ENCODE measurements around the gene PODN. TPM values are rescaled to one million over a fixed set of nuclear protein-coding genes. Genes with fewer than 3 reads are reported as not detected.

The PODN gene
- total RNA-seq, 1 experiment from 2014 or later = 0.23 TPM

DNA sequence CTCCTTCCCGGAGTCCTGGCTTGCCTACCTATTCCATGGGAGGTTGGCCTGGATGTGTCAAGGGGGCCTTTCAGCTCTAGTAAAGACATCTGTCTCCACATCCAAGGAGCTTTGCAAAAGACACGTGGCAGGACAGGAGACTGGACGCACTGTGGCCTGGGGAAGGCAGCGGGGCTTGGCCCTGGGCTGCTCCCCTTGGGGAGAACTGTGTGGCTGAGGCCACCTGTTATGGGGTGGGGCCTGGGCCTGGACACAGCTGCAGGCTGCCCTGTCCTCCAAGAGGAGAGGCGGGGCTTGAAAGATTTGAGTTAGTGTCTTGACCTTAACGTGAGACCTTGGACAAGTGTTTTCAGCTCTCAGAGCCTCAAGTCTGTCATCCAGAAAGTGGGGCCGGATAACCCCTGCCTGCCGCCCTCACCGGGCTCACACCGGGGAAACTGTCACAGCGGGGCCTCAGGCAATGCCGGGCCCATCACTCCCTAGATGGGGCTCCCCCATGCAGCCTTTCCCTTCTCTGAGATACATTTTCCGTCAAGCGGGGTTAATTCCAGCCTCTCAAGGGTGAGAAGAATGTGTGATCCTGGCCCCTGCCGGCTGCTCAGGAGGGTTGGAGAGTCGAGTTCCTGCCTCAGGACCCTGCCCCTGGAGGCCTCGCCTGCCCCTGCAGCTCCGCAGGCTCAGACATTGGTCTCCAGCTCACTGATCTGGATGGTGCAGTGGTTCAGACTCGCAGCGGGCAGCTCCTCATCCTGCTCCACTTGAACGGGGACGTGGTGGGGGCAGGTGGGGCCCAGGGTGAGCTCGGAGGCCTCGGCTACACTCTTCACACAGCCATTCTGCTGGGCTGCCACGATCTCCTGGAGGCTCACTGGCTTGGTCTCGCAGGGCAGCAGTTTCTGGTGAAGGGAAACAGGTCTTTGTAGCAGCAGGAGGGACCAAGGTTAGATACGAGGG is 25.6 kb downstream of the PODN start:
- no peaks in the 10 kb centered on the region for H3K9me3 ChIP-seq (ENCODE audit: control insufficient read depth, insufficient read depth, low read depth, low read length)
- no peak overlapping the region for H3K4me3 ChIP-seq (ENCODE audit: low read depth in 2 of 2, low read length in 2 of 2)
- ChIA-PET CTCF (interaction anchor here (0.7 kb wide), 1 partner anchor 34 kb away, joined by 3 read pairs; no protein-coding TSS in a partner anchor), POLR2A (interaction anchor here (0.5 kb wide), 1 partner anchor 13 kb away, joined by 3 read pairs; no protein-coding TSS in a partner anchor)
- ATAC-seq (no peak), DNase-seq (ENCODE audit: low read depth, low spot score) (no peak)
- intact Hi-C loops (cut with micrococcal nuclease; ENCODE audit: unreplicated experiment) = no loop called here
- no peaks in the 10 kb centered on the region for H3K27me3 ChIP-seq (ENCODE audit: control insufficient read depth, insufficient read depth, low read length)
- H3K27ac ChIP-seq (ENCODE audit: low read length) = no peak overlapping the region
- in situ Hi-C loops (cut with HindIII; ENCODE audit: low pct_unique_long_range_greater_than_20kb, low sequenced_read_pairs) = no loop called here
- H3K36me3 ChIP-seq (ENCODE audit: control insufficient read depth, insufficient read depth, low read length) = no peaks in the 10 kb centered on the region
- H3K4me1 ChIP-seq (ENCODE audit: control insufficient read depth, insufficient read depth, low read length) = peaks cover 4% of the 10 kb centered on the region; the same call in 1 of the 2 replicates
- TF ChIP-seq SIN3A (IDR thresholded peaks at IDR 0.05; ENCODE audit: borderline replicate concordance, insufficient read depth, low read depth, low read length) = no peak
- TF ChIP-seq, protein P1, sequence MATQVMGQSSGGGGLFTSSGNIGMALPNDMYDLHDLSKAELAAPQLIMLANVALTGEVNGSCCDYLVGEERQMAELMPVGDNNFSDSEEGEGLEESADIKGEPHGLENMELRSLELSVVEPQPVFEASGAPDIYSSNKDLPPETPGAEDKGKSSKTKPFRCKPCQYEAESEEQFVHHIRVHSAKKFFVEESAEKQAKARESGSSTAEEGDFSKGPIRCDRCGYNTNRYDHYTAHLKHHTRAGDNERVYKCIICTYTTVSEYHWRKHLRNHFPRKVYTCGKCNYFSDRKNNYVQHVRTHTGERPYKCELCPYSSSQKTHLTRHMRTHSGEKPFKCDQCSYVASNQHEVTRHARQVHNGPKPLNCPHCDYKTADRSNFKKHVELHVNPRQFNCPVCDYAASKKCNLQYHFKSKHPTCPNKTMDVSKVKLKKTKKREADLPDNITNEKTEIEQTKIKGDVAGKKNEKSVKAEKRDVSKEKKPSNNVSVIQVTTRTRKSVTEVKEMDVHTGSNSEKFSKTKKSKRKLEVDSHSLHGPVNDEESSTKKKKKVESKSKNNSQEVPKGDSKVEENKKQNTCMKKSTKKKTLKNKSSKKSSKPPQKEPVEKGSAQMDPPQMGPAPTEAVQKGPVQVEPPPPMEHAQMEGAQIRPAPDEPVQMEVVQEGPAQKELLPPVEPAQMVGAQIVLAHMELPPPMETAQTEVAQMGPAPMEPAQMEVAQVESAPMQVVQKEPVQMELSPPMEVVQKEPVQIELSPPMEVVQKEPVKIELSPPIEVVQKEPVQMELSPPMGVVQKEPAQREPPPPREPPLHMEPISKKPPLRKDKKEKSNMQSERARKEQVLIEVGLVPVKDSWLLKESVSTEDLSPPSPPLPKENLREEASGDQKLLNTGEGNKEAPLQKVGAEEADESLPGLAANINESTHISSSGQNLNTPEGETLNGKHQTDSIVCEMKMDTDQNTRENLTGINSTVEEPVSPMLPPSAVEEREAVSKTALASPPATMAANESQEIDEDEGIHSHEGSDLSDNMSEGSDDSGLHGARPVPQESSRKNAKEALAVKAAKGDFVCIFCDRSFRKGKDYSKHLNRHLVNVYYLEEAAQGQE (IDR thresholded peaks at IDR 0.05; ENCODE audit: insufficient read depth in 1 of 2, low read depth in 2 of 2, low read length in 1 of 2) = no peak
- TF ChIP-seq, protein P2, sequence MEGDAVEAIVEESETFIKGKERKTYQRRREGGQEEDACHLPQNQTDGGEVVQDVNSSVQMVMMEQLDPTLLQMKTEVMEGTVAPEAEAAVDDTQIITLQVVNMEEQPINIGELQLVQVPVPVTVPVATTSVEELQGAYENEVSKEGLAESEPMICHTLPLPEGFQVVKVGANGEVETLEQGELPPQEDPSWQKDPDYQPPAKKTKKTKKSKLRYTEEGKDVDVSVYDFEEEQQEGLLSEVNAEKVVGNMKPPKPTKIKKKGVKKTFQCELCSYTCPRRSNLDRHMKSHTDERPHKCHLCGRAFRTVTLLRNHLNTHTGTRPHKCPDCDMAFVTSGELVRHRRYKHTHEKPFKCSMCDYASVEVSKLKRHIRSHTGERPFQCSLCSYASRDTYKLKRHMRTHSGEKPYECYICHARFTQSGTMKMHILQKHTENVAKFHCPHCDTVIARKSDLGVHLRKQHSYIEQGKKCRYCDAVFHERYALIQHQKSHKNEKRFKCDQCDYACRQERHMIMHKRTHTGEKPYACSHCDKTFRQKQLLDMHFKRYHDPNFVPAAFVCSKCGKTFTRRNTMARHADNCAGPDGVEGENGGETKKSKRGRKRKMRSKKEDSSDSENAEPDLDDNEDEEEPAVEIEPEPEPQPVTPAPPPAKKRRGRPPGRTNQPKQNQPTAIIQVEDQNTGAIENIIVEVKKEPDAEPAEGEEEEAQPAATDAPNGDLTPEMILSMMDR (IDR thresholded peaks at IDR 0.05) = no peak
- no peak for TF ChIP-seq TCF7L2 (IDR thresholded peaks at IDR 0.05; ENCODE audit: low read depth, low read length)
- TF ChIP-seq POLR2AphosphoS5 (IDR thresholded peaks at IDR 0.05; ENCODE audit: low read depth, low read length) = no peak
- BruUV-seq (replicated peaks) = no TSS peak

DNA sequence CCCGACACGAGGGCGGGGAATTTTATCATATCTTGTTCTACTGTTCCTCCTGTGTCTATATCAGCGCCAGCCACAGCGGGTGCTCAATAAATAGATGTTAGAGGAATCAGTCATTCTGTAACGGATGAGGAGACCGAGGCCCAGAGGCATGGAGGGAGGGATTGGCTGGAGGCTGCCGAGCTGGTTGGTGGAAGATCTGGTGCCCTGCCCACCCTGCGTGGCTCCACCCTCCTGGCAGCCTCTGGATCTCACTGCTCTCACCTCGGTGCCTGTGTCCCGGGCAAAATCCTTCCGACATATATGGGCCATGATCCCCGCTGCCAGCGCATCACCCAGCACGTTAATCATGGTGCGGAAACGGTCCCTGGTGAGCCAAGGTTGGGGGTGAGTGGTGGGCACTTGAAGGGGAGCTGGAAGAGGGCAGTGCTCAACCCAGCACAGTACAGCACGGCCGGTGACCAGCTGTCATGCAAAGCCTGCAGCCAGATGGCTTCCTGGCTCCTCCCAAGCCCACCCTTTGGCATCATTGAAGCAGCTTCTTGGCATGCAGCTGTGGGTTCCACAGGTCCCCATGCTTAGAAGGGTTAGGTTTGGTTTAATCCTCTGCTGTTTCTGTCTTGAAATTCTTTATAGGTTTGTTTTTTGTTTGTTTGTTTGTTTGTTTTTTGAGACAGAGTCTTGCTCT is 26.7 kb downstream of the PODN start:
- no peak for TF ChIP-seq POLR2AphosphoS5 (IDR thresholded peaks at IDR 0.05; ENCODE audit: low read depth, low read length)
- TF ChIP-seq, protein P1 (IDR thresholded peaks at IDR 0.05; ENCODE audit: insufficient read depth in 1 of 2, low read depth in 2 of 2, low read length in 1 of 2) = no peak
- no peak for TF ChIP-seq TCF7L2 (IDR thresholded peaks at IDR 0.05; ENCODE audit: low read depth, low read length)
- TF ChIP-seq, protein P2 (IDR thresholded peaks at IDR 0.05) = no peak
- no peak for TF ChIP-seq SIN3A (IDR thresholded peaks at IDR 0.05; ENCODE audit: borderline replicate concordance, insufficient read depth, low read depth, low read length)
- intact Hi-C loops (cut with micrococcal nuclease; ENCODE audit: unreplicated experiment) (no loop called here), in situ Hi-C loops (cut with HindIII; ENCODE audit: low pct_unique_long_range_greater_than_20kb, low sequenced_read_pairs) (no loop called here)
- H3K4me1 ChIP-seq (ENCODE audit: control insufficient read depth, insufficient read depth, low read length) = peaks cover 4% of the 10 kb centered on the region; the same call in 1 of the 2 replicates
- H3K4me3 ChIP-seq (ENCODE audit: low read depth in 2 of 2, low read length in 2 of 2) = no peak overlapping the region
- ATAC-seq (no peak), DNase-seq (ENCODE audit: low read depth, low spot score) (no peak)
- no peak overlapping the region for H3K27ac ChIP-seq (ENCODE audit: low read length)
- H3K27me3 ChIP-seq (ENCODE audit: control insufficient read depth, insufficient read depth, low read length) = no peaks in the 10 kb centered on the region
- H3K36me3 ChIP-seq (ENCODE audit: control insufficient read depth, insufficient read depth, low read length) = no peaks in the 10 kb centered on the region
- no TSS peak for BruUV-seq (replicated peaks)
- H3K9me3 ChIP-seq (ENCODE audit: control insufficient read depth, insufficient read depth, low read depth, low read length) = no peaks in the 10 kb centered on the region
- POLR2A ChIA-PET = interaction anchor here (0.5 kb wide), 1 partner anchor 14 kb away, joined by 3 read pairs; no protein-coding TSS in a partner anchor
- CTCF ChIA-PET = interaction anchor here (0.7 kb wide), 1 partner anchor 35 kb away, joined by 3 read pairs; no protein-coding TSS in a partner anchor

Measured in Panc1 (cell line).